Thoracic aorta (tissue), 2 donors: ENCODE data around the gene CENPP. TPM values are rescaled to one million over a fixed set of nuclear protein-coding genes. Genes with fewer than 3 reads are reported as not detected.

ENCODE experiments used
- ATAC-seq: fragments of 150-250 bp; one replicate; pipeline ENCODE4 v1.8.0; 2017; ENCODE audit warnings: low read depth; ENCODE audit not compliant: insufficient number of reproducible peaks, low FRiP score
- DNase-seq: peaks from one replicate; pipeline ENCODE4 v3.0.0-alpha.2; 2020; ENCODE audit warnings: low spot score
- H3K27ac ChIP-seq, 2 donors: fragments of 200-600 bp; sonication (generic); 1 replicate in 1 of 2; 2 replicates in 1 of 2; pipeline ENCODE4 v1.5.1; 2016; ENCODE audit warnings: mild to moderate bottlenecking in 2 of 2, moderate library complexity in 2 of 2
- H3K27me3 ChIP-seq: fragments of 200-600 bp; sonication (generic); replicated peaks from 2 replicates; pipeline ENCODE4 v1.6.0; 2016; ENCODE audit warnings: mild to moderate bottlenecking; ENCODE audit not compliant: insufficient read depth
- H3K36me3 ChIP-seq: fragments of 200-600 bp; sonication (generic); one replicate; pipeline ENCODE4 v1.5.1; 2016
- H3K4me1 ChIP-seq, 2 donors: fragments of 200-600 bp; sonication (generic); 1 replicate in 1 of 2; 2 replicates in 1 of 2; pipeline versions ENCODE4 v1.5.1 to v1.6.0; 2016; ENCODE audit warnings: low read depth in 2 of 2, mild to moderate bottlenecking in 1 of 2; ENCODE audit not compliant: control insufficient read depth in 1 of 2
- H3K4me3 ChIP-seq: fragments of 200-600 bp; sonication (generic); 2 replicates; pipeline ENCODE4 v1.5.1; 2016; ENCODE audit warnings: mild to moderate bottlenecking
- H3K9me3 ChIP-seq: fragments of 200-600 bp; sonication (generic); 2 replicates; pipeline ENCODE4 v1.5.1; 2016
- CTCF ChIP-seq: fragments of 200-600 bp; sonication (generic); IDR thresholded peaks from one replicate; pipeline ENCODE4 v1.5.1; 2019; ENCODE audit warnings: antibody characterized with exemption
- total RNA-seq, 2 donors: library from RNA; depleted of rRNA; stranded (reverse); fragments of >200 nt; gene quantifications; one replicate each; pipeline versions ENCODE4 v1.1.0 to v1.2.3, GENCODE V29; 2016

Gene CENPP
- total RNA-seq, 2 donors from 2014 or later, result 3.8 to 13.6 TPM

- Histone ChIP-seq H3K36me3 (no peaks in the 10 kb centered on the region), H3K4me1 (peaks cover 5 to 15% of the 10 kb centered on the region in 2 donors), H3K27me3 (no peaks in the 10 kb centered on the region), H3K27ac (no peak overlapping the region), H3K9me3 (no peaks in the 10 kb centered on the region), H3K4me3 (no peak overlapping the region)
- TF ChIP-seq CTCF, result no peak
- ATAC-seq (no peak), DNase-seq (no peak)
These were observed 114.4 kb downstream of the CENPP start for GRCh38 chr9:92439921-92440750.

GRCh38 chr9:92440751-92441046 is 114.9 kb downstream of the CENPP start:
- Histone ChIP-seq H3K36me3 (no peaks in the 10 kb centered on the region), H3K27me3 (no peaks in the 10 kb centered on the region), H3K4me3 (no peak overlapping the region), H3K4me1 (peaks cover 5 to 15% of the 10 kb centered on the region in 2 donors), H3K9me3 (no peaks in the 10 kb centered on the region), H3K27ac (no peak overlapping the region)
- TF ChIP-seq CTCF, result no peak
- DNase-seq, result no peak
- ATAC-seq, result no peak

- no peak overlapping the region for H3K27ac ChIP-seq
- no peak for ATAC-seq
- peaks cover 2% of the 10 kb centered on the region in 2 donors for H3K4me1 ChIP-seq
- H3K36me3 ChIP-seq, result no peaks in the 10 kb centered on the region
- TF ChIP-seq CTCF, result no peak
- no peaks in the 10 kb centered on the region for H3K27me3 ChIP-seq
- H3K4me3 ChIP-seq, result no peak overlapping the region
- no peak for DNase-seq
- H3K9me3 ChIP-seq, result no peaks in the 10 kb centered on the region
These were observed 119.1 kb downstream of the CENPP start for GRCh38 chr9:92444841-92445240.

- no peak for DNase-seq
These were observed 120.8 kb downstream of the CENPP start for GRCh38 chr9:92446536-92446935.

GRCh38 chr9:92455217-92455616 is 129.5 kb downstream of the CENPP start:
- H3K9me3 ChIP-seq, result no peaks in the 10 kb centered on the region
- no peak overlapping the region for H3K4me3 ChIP-seq
- H3K36me3 ChIP-seq, result peaks cover 6% of the 10 kb centered on the region
- ATAC-seq (no peak), DNase-seq (no peak)
- no peaks in the 10 kb centered on the region for H3K27me3 ChIP-seq
- H3K27ac ChIP-seq, result no peak overlapping the region
- TF ChIP-seq CTCF, result no peak
- no peaks in the 10 kb centered on the region for H3K4me1 ChIP-seq

More at GRCh38 chr9:92446536-92446935, 120.8 kb downstream of the CENPP start:
- Histone ChIP-seq H3K4me1 (no peaks in the 10 kb centered on the region), H3K27ac (no peak overlapping the region), H3K9me3 (no peaks in the 10 kb centered on the region), H3K4me3 (no peak overlapping the region), H3K36me3 (no peaks in the 10 kb centered on the region), H3K27me3 (no peaks in the 10 kb centered on the region)
- no peak for ATAC-seq
- no peak for TF ChIP-seq CTCF
